Measurements from ENCODE around the gene TAF12. TPM values are rescaled to one million over a fixed set of nuclear protein-coding genes. Genes with fewer than 3 reads are reported as not detected.
"Not testable (repeated sequence)": the region's sequence is repeated elsewhere in the genome, so short reads cannot be mapped to it uniquely, and the experiment has no call there.

Gene TAF12
- total RNA-seq, 1 donor from 2014 or later = 27.7 TPM

- DNase-seq (ENCODE audit: missing footprints); intact Hi-C loops (cut with DNase I): not testable (repeated sequence)
Observed at GRCh38 chr1:28594686-28595411, 48.0 kb downstream of the TAF12 start.

GRCh38 chr1:28593988-28594356 lies 48.9 kb downstream of the TAF12 start:
- intact Hi-C loops (cut with DNase I); DNase-seq (ENCODE audit: missing footprints); ATAC-seq: not testable (repeated sequence)

More at GRCh38 chr1:28594686-28595411, 48.0 kb downstream of the TAF12 start:
- not testable (repeated sequence) for ATAC-seq

GRCh38 chr1:28592321-28593071 lies 50.4 kb downstream of the TAF12 start:
- peak; percentile 67 for ATAC-seq
- DNase-seq (ENCODE audit: missing footprints) = no peak
- intact Hi-C loops (cut with DNase I) = no loop called here

- DNase-seq (ENCODE audit: missing footprints) (no peak), ATAC-seq (peak; percentile 68)
- intact Hi-C loops (cut with DNase I) = no loop called here
Observed at GRCh38 chr1:28591708-28592320, 51.1 kb downstream of the TAF12 start, which contains the start of gene RAB42. Gene RAB42 (plus strand): TSS chr1:28592265. CDS start chr1:28592512, 247 bp downstream.

- ATAC-seq; DNase-seq (ENCODE audit: missing footprints); intact Hi-C loops (cut with DNase I): not testable (repeated sequence)
Observed at GRCh38 chr1:28586585-28587391, 56.1 kb downstream of the TAF12 start.

- peak; percentile 8 for ATAC-seq
- DNase-seq (ENCODE audit: missing footprints) = no peak
- intact Hi-C loops (cut with DNase I) = no loop called here
Observed at GRCh38 chr1:28582248-28582615, 60.6 kb downstream of the TAF12 start.

- peak; percentile 99 for DNase-seq (ENCODE audit: missing footprints)
- ATAC-seq = peak; percentile 99
- intact Hi-C loops (cut with DNase I) = loop anchor here (2.0 kb wide), 2 partner anchors 29 to 61 kb away; partner anchors contain the start of genes TAF12 and TRNAU1AP
Observed at GRCh38 chr1:28581531-28582247, 61.2 kb downstream of the TAF12 start.

- intact Hi-C loops (cut with DNase I) = loop anchor here (2.0 kb wide), 2 partner anchors 28 to 62 kb away; partner anchors contain the start of genes TAF12 and TRNAU1AP
- ATAC-seq (peak; percentile 24), DNase-seq (ENCODE audit: missing footprints) (no peak)
Observed at GRCh38 chr1:28580722-28581530, 61.9 kb downstream of the TAF12 start.

- no peak for ATAC-seq
- DNase-seq (ENCODE audit: missing footprints) = no peak
- intact Hi-C loops (cut with DNase I) = no loop called here
Observed at GRCh38 chr1:28579401-28579800, 63.5 kb downstream of the TAF12 start.

- intact Hi-C loops (cut with DNase I) = no loop called here
- DNase-seq (ENCODE audit: missing footprints) (no peak), ATAC-seq (no peak)
Observed at GRCh38 chr1:28578696-28579218, 64.1 kb downstream of the TAF12 start.

GRCh38 chr1:28577738-28578536 lies 64.9 kb downstream of the TAF12 start:
- intact Hi-C loops (cut with DNase I) = no loop called here
- no peak for ATAC-seq

GRCh38 chr1:28577052-28577678 lies 65.7 kb downstream of the TAF12 start:
- no peak for DNase-seq (ENCODE audit: missing footprints)
- ATAC-seq = no peak
- intact Hi-C loops (cut with DNase I) = no loop called here

More at GRCh38 chr1:28577738-28578536, 64.9 kb downstream of the TAF12 start:
- no peak for DNase-seq (ENCODE audit: missing footprints)

GRCh38 chr1:28573564-28573963 lies 69.3 kb downstream of the TAF12 start:
- ATAC-seq = no peak
- DNase-seq (ENCODE audit: missing footprints) = no peak
- intact Hi-C loops (cut with DNase I) = no loop called here

GRCh38 chr1:28572891-28573290 lies 70.0 kb downstream of the TAF12 start:
- DNase-seq (ENCODE audit: missing footprints); intact Hi-C loops (cut with DNase I); ATAC-seq: not testable (repeated sequence)

- intact Hi-C loops (cut with DNase I) = no loop called here
Observed at GRCh38 chr1:28571911-28572310, 71.0 kb downstream of the TAF12 start.

GRCh38 chr1:28566931-28567330 lies 75.9 kb downstream of the TAF12 start:
- DNase-seq (ENCODE audit: missing footprints) = no peak
- no peak for ATAC-seq
- intact Hi-C loops (cut with DNase I) = no loop called here

More at GRCh38 chr1:28571911-28572310, 71.0 kb downstream of the TAF12 start:
- DNase-seq (ENCODE audit: missing footprints) (no peak), ATAC-seq (no peak)
